GM12878 (cell line): ENCODE data around the gene IL10RA. TPM values are rescaled to one million over a fixed set of nuclear protein-coding genes. Genes with fewer than 3 reads are reported as not detected.

Experiments used
- ATF7 ChIP-seq: fragments of 450-650 bp; IDR thresholded peaks from 2 replicates; pipeline ENCODE4 v1.6.1; 2016; ENCODE audit warnings: low read depth, mild to moderate bottlenecking
- CBFB ChIP-seq: IDR thresholded peaks from 2 replicates; pipeline ENCODE4 v1.6.1; 2016; ENCODE audit warnings: antibody characterized with exemption, low read depth
- CHD4 ChIP-seq: fragments of 200-600 bp; sonication (generic); IDR thresholded peaks from 2 replicates; pipeline ENCODE4 v1.6.1; 2016; ENCODE audit warnings: mild to moderate bottlenecking
- CREM ChIP-seq: IDR thresholded peaks from 2 replicates; pipeline ENCODE4 v1.6.1; 2014; ENCODE audit warnings: antibody characterized with exemption, low read depth
- DPF2 ChIP-seq: fragments of 450-650 bp; IDR thresholded peaks from 2 replicates; pipeline ENCODE4 v1.6.1; 2017; ENCODE audit warnings: mild to moderate bottlenecking
- HDAC6 ChIP-seq: fragments of 200-600 bp; sonication (generic); IDR thresholded peaks from one replicate; pipeline ENCODE4 v1.8.0; 2017; ENCODE audit warnings: antibody characterized with exemption; ENCODE audit not compliant: unreplicated experiment
- KDM1A ChIP-seq: fragments of 200-600 bp; sonication (generic); IDR thresholded peaks from 2 replicates; pipeline ENCODE4 v1.6.1; 2016; ENCODE audit warnings: borderline replicate concordance
- MEF2A ChIP-seq: IDR thresholded peaks from 2 replicates; pipeline ENCODE4 v1.6.1; 2011; ENCODE audit warnings: low read depth, mild to moderate bottlenecking, low read length, moderate library complexity; ENCODE audit not compliant: insufficient read depth
- MXI1 ChIP-seq: fragments of 150-350 bp; IDR thresholded peaks from 2 replicates; pipeline ENCODE4 v1.6.1; 2011; ENCODE audit warnings: low read depth, mild to moderate bottlenecking, inconsistent platforms, low read length, improper control_type of control experiment
- NBN ChIP-seq: fragments of 450-650 bp; IDR thresholded peaks from 2 replicates; pipeline ENCODE4 v1.6.1; 2016
- NFIC ChIP-seq: IDR thresholded peaks from 2 replicates; pipeline ENCODE4 v1.6.1; 2012; ENCODE audit warnings: low read depth, mild to moderate bottlenecking, inconsistent platforms, low read length, moderate library complexity
- PML ChIP-seq: IDR thresholded peaks from 2 replicates; pipeline ENCODE4 v1.6.1; 2012; ENCODE audit warnings: low read length, inconsistent platforms
- POLR2A ChIP-seq: IDR thresholded peaks from 2 replicates; pipeline ENCODE4 v1.6.1; 2011; ENCODE audit warnings: low read depth, mild to moderate bottlenecking, low read length
- POLR2AphosphoS5 ChIP-seq: IDR thresholded peaks from 2 replicates; pipeline ENCODE4 v1.6.1; 2011; ENCODE audit warnings: mild to moderate bottlenecking, low read length, inconsistent platforms
- RELA ChIP-seq: fragments of 450-650 bp; IDR thresholded peaks from 2 replicates; pipeline ENCODE4 v1.8.0; 2014; ENCODE audit warnings: borderline replicate concordance; ENCODE audit not compliant: partially characterized antibody
- SIN3A ChIP-seq: IDR thresholded peaks from 2 replicates; pipeline ENCODE4 v1.6.1; 2012; ENCODE audit warnings: low read depth, low read length, improper control_type of control experiment
- SMC3 ChIP-seq: IDR thresholded peaks from 2 replicates; pipeline ENCODE4 v1.6.1; 2011; ENCODE audit warnings: low read length, improper control_type of control experiment, borderline replicate concordance
- SREBF2 ChIP-seq: IDR thresholded peaks from 2 replicates; pipeline ENCODE4 v1.6.1; 2012; ENCODE audit warnings: mild to moderate bottlenecking, low read length
- WRNIP1 ChIP-seq: IDR thresholded peaks from 2 replicates; pipeline ENCODE4 v1.6.1; 2011; ENCODE audit warnings: low read depth, low read length, improper control_type of control experiment, borderline replicate concordance
- YY1 ChIP-seq: IDR thresholded peaks from 2 replicates; pipeline ENCODE4 v1.6.1; 2011; ENCODE audit warnings: low read depth, mild to moderate bottlenecking, low read length
- ZBTB33 ChIP-seq: fragments of 450-650 bp; IDR thresholded peaks from 2 replicates; pipeline ENCODE4 v1.6.1; 2017; ENCODE audit warnings: mild to moderate bottlenecking
- ZNF274 ChIP-seq: IDR thresholded peaks from one replicate; pipeline ENCODE4 v1.8.0; 2011; ENCODE audit not compliant: insufficient read length, insufficient read depth
- polyA plus RNA-seq, 11 experiments: library from polyadenylated mRNA; depleted of rRNA in 4 of 11; unstranded in 6 of 11; stranded (reverse) in 5 of 11; fragments of >200 nt; fragmentation: Nextera tagmentation in 4 of 11; fragmentation: Illumina TruSeq in 1 of 11; extraction: Ambion mirVana in 4 of 11; extraction: Trizol in 1 of 11; gene quantifications; 1 replicate in 1 of 11; 2 replicates in 10 of 11; pipeline versions ENCODE4 v1.2.1 to v1.2.3, GENCODE V29; 2011 to 2016; ENCODE audit warnings: inconsistent platforms in 2 of 11, missing spikeins in 2 of 11, low read depth in 1 of 11
- total RNA-seq, 4 experiments: library from RNA; depleted of rRNA in 3 of 4; stranded (reverse); fragments of >200 nt in 3 of 4; fragmentation: Illumina TruSeq in 1 of 4; extraction: Trizol in 1 of 4; gene quantifications; 2 replicates each; pipeline versions ENCODE4 v1.2.1 to v1.2.3, GENCODE V29; 2013 to 2021
- TF ChIP-seq, protein P1 (sequence below): fragments of 450-650 bp; formaldehyde crosslinking; IDR thresholded peaks from 2 replicates; pipeline ENCODE4 v1.5.0; 2022; ENCODE audit warnings: mild to moderate bottlenecking, missing genetic modification characterization
- TF ChIP-seq, protein P2 (sequence below): IDR thresholded peaks from 2 replicates; pipeline ENCODE4 v1.6.1; 2011; ENCODE audit warnings: low read depth, low read length, improper control_type of control experiment, borderline replicate concordance

IL10RA gene
- total and polyA plus RNA-seq, 10 of the 15 experiments (the other 5 are each of a cell fraction or from before 2014, with no cell fraction given): 0.77 to 45.9 (median 9.6) TPM

GRCh38 chr11:118046051-118046963 lies 60.1 kb downstream of the IL10RA start (continued):
- TF ChIP-seq, protein P1, sequence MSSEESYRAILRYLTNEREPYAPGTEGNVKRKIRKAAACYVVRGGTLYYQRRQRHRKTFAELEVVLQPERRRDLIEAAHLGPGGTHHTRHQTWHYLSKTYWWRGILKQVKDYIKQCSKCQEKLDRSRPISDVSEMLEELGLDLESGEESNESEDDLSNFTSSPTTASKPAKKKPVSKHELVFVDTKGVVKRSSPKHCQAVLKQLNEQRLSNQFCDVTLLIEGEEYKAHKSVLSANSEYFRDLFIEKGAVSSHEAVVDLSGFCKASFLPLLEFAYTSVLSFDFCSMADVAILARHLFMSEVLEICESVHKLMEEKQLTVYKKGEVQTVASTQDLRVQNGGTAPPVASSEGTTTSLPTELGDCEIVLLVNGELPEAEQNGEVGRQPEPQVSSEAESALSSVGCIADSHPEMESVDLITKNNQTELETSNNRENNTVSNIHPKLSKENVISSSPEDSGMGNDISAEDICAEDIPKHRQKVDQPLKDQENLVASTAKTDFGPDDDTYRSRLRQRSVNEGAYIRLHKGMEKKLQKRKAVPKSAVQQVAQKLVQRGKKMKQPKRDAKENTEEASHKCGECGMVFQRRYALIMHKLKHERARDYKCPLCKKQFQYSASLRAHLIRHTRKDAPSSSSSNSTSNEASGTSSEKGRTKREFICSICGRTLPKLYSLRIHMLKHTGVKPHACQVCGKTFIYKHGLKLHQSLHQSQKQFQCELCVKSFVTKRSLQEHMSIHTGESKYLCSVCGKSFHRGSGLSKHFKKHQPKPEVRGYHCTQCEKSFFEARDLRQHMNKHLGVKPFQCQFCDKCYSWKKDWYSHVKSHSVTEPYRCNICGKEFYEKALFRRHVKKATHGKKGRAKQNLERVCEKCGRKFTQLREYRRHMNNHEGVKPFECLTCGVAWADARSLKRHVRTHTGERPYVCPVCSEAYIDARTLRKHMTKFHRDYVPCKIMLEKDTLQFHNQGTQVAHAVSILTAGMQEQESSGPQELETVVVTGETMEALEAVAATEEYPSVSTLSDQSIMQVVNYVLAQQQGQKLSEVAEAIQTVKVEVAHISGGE (CRISPR knock-in tag): no peak
- TF ChIP-seq CREM: no peak
- TF ChIP-seq DPF2: 0 out of 2 replicates have a peak, but pooled peaks have one; percentile 34
- no peak for TF ChIP-seq HDAC6
- TF ChIP-seq SREBF2: no peak
- no peak for TF ChIP-seq CBFB
- no peak for TF ChIP-seq PML
- peak; percentile 57 for TF ChIP-seq RELA
- TF ChIP-seq CHD4: no peak
- TF ChIP-seq YY1: no peak
- no peak for TF ChIP-seq ZBTB33
- peak; percentile 39; the same call in 1 of the 2 replicates for TF ChIP-seq ATF7
- no peak for TF ChIP-seq MEF2A
- TF ChIP-seq, protein P2, sequence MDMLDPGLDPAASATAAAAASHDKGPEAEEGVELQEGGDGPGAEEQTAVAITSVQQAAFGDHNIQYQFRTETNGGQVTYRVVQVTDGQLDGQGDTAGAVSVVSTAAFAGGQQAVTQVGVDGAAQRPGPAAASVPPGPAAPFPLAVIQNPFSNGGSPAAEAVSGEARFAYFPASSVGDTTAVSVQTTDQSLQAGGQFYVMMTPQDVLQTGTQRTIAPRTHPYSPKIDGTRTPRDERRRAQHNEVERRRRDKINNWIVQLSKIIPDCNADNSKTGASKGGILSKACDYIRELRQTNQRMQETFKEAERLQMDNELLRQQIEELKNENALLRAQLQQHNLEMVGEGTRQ: no peak
- TF ChIP-seq POLR2AphosphoS5: no peak
- no peak for TF ChIP-seq NBN
- TF ChIP-seq NFIC: peak; percentile 67
- TF ChIP-seq POLR2A: no peak
- no peak for TF ChIP-seq SMC3
- no peak for TF ChIP-seq MXI1
- TF ChIP-seq ZNF274: no peak
- no peak for TF ChIP-seq KDM1A
- no peak for TF ChIP-seq WRNIP1
- no peak for TF ChIP-seq SIN3A
